ENCODE results near the gene CGB8.

GRCh38 chr19:49071860-49072547 is 23.1 kb upstream of the CGB8 start:
- TF ChIP-seq POLR2AphosphoS5 (IDR thresholded peaks at IDR 0.05; ENCODE audit: low read depth, low read length) (no peak), TAF1 (IDR thresholded peaks at IDR 0.05; ENCODE audit: borderline replicate concordance, insufficient read depth, low read length) (no peak), REST (IDR thresholded peaks at IDR 0.05; ENCODE audit: insufficient read depth in 1 of 2, low read depth in 2 of 2, low read length in 2 of 2) (no peak)

Measured in PFSK-1 (cell line).